Lower lobe of right lung (tissue), 2 donors: ENCODE results near the gene FHIT. TPM values are rescaled to one million over a fixed set of nuclear protein-coding genes. Genes with fewer than 3 reads are reported as not detected.

Source experiments
- ATAC-seq, 2 donors: fragments of 200-7000 bp; cut with Tn5 transposase; one replicate each; pipeline ENCODE4 v1.9.1; 2020 to 2022; ENCODE audit warnings: mild to moderate bottlenecking in 2 of 2, moderate library complexity in 2 of 2
- DNase-seq: peaks from one replicate; pipeline ENCODE4 v3.0.0-alpha.2; 2020
- H3K27ac ChIP-seq: fragments of 200-600 bp; one replicate; pipeline ENCODE4 v1.8.0; 2022
- H3K27me3 ChIP-seq: fragments of 200-600 bp; one replicate; pipeline ENCODE4 v1.8.0; 2022; ENCODE audit warnings: low read depth
- H3K36me3 ChIP-seq: fragments of 200-600 bp; one replicate; pipeline ENCODE4 v1.8.0; 2022; ENCODE audit warnings: mild to moderate bottlenecking
- H3K4me1 ChIP-seq: fragments of 200-600 bp; one replicate; pipeline ENCODE4 v1.8.0; 2022
- H3K4me3 ChIP-seq: fragments of 200-600 bp; one replicate; pipeline ENCODE4 v1.8.0; 2022; ENCODE audit warnings: mild to moderate bottlenecking
- H3K9me3 ChIP-seq: fragments of 200-600 bp; one replicate; pipeline ENCODE4 v1.8.0; 2022
- CTCF ChIP-seq: fragments of 200-600 bp; IDR thresholded peaks from one replicate; pipeline ENCODE4 v1.8.0; 2022; ENCODE audit warnings: antibody characterized with exemption, mild to moderate bottlenecking
- intact Hi-C: fragments of 100-400 bp; cut with DNase I; formaldehyde crosslinking; loops from one replicate; pipeline ENCODE4 v1.11.0; 2022
- total RNA-seq: library from RNA; stranded (reverse); fragmentation: NEBNext Ultra II Directional; extraction: Animal tissue kit (Norgen Biotek cat#: 25700); gene quantifications from one replicate; pipeline ENCODE4 v1.2.1, GENCODE V29; 2021
- donor health status: DM: no; HTN: yes; CAD: no; lungs with severe emphysema.

The FHIT gene
- total RNA-seq, 1 donor from 2014 or later: 10.3 TPM

GRCh38 chr3:59777667-59778077, 1473.6 kb downstream of the FHIT start:
- H3K36me3 ChIP-seq: no peaks in the 10 kb centered on the region
- ATAC-seq: no peak
- H3K27ac ChIP-seq: no peak overlapping the region
- intact Hi-C loops: no loop called here
- TF ChIP-seq CTCF: no peak
- H3K27me3 ChIP-seq: no peaks in the 10 kb centered on the region
- H3K9me3 ChIP-seq: no peaks in the 10 kb centered on the region
- DNase-seq: no peak
- no peak overlapping the region for H3K4me3 ChIP-seq
- no peaks in the 10 kb centered on the region for H3K4me1 ChIP-seq

GRCh38 chr3:59777066-59777465, 1474.2 kb downstream of the FHIT start:
- ATAC-seq (no peak), DNase-seq (no peak)
- TF ChIP-seq CTCF: no peak
- intact Hi-C loops: no loop called here
- no peaks in the 10 kb centered on the region for H3K9me3 ChIP-seq
- H3K27me3 ChIP-seq: no peaks in the 10 kb centered on the region
- H3K36me3 ChIP-seq: no peaks in the 10 kb centered on the region
- H3K27ac ChIP-seq: no peak overlapping the region
- no peaks in the 10 kb centered on the region for H3K4me1 ChIP-seq
- no peak overlapping the region for H3K4me3 ChIP-seq

GRCh38 chr3:59775761-59776325, 1475.4 kb downstream of the FHIT start:
- Histone ChIP-seq H3K27ac (no peak overlapping the region), H3K4me3 (no peak overlapping the region), H3K4me1 (no peaks in the 10 kb centered on the region), H3K27me3 (no peaks in the 10 kb centered on the region), H3K36me3 (no peaks in the 10 kb centered on the region), H3K9me3 (no peaks in the 10 kb centered on the region)
- intact Hi-C loops: no loop called here
- DNase-seq: no peak
- ATAC-seq: no peak
- TF ChIP-seq CTCF: no peak

GRCh38 chr3:59775106-59775505, 1476.1 kb downstream of the FHIT start:
- Histone ChIP-seq H3K4me3 (no peak overlapping the region), H3K9me3 (no peaks in the 10 kb centered on the region), H3K4me1 (no peaks in the 10 kb centered on the region), H3K27me3 (no peaks in the 10 kb centered on the region), H3K36me3 (no peaks in the 10 kb centered on the region), H3K27ac (no peak overlapping the region)
- no peak for TF ChIP-seq CTCF
- no peak for DNase-seq
- intact Hi-C loops: no loop called here
- no peak for ATAC-seq

GRCh38 chr3:59774634-59775033, 1476.6 kb downstream of the FHIT start:
- Histone ChIP-seq H3K27ac (no peak overlapping the region), H3K4me1 (no peaks in the 10 kb centered on the region), H3K9me3 (no peaks in the 10 kb centered on the region), H3K4me3 (no peak overlapping the region), H3K27me3 (no peaks in the 10 kb centered on the region), H3K36me3 (no peaks in the 10 kb centered on the region)
- DNase-seq (no peak), ATAC-seq (no peak)
- intact Hi-C loops: no loop called here
- no peak for TF ChIP-seq CTCF

GRCh38 chr3:59774000-59774399, 1477.3 kb downstream of the FHIT start:
- no peak for DNase-seq
- no peak overlapping the region for H3K4me3 ChIP-seq
- H3K36me3 ChIP-seq: no peaks in the 10 kb centered on the region
- H3K27me3 ChIP-seq: no peaks in the 10 kb centered on the region
- no peak for TF ChIP-seq CTCF
- ATAC-seq: no peak
- no peaks in the 10 kb centered on the region for H3K4me1 ChIP-seq
- H3K9me3 ChIP-seq: no peaks in the 10 kb centered on the region
- H3K27ac ChIP-seq: no peak overlapping the region
- intact Hi-C loops: no loop called here
